VCaP (cell line): ENCODE measurements around the gene EDC3.

Experiments
- H3K27ac ChIP-seq: fragments of 450-650 bp; 2 replicates; pipeline ENCODE4 v1.5.1; 2017
- CTCF ChIP-seq: fragments of 450-650 bp; conservative IDR thresholded peaks from 2 replicates; pipeline ENCODE4 v1.5.1; 2017; ENCODE audit warnings: mild to moderate bottlenecking, moderate library complexity

The EDC3 gene

GRCh38 chr15:74656935-74657535 is 38.8 kb downstream of the EDC3 start:
- no peak for TF ChIP-seq CTCF
- peak overlapping the region; percentile 10; the same call in 1 of the 2 replicates for H3K27ac ChIP-seq

GRCh38 chr15:74655424-74655823 is 40.4 kb downstream of the EDC3 start:
- no peak for TF ChIP-seq CTCF

GRCh38 chr15:74653426-74654102 is 42.3 kb downstream of the EDC3 start:
- peak overlapping the region; percentile 76 for H3K27ac ChIP-seq
- TF ChIP-seq CTCF: no peak

More at GRCh38 chr15:74655424-74655823, 40.4 kb downstream of the EDC3 start:
- peak overlapping the region; percentile 76 for H3K27ac ChIP-seq

- H3K27ac ChIP-seq: peak overlapping the region; percentile 76
- TF ChIP-seq CTCF: no peak
These were observed 44.5 kb downstream of the EDC3 start for GRCh38 chr15:74651242-74651741.

- no peak for TF ChIP-seq CTCF
- H3K27ac ChIP-seq: peak overlapping the region; percentile 100; the same call in 1 of the 2 replicates
These were observed 47.6 kb downstream of the EDC3 start for GRCh38 chr15:74648051-74648842.

- peak overlapping the region; percentile 100 for H3K27ac ChIP-seq
- TF ChIP-seq CTCF: no peak
These were observed 49.3 kb downstream of the EDC3 start for GRCh38 chr15:74646480-74646879.

GRCh38 chr15:74643665-74644204 is 52.1 kb downstream of the EDC3 start:
- peak overlapping the region; percentile 100 for H3K27ac ChIP-seq
- no peak for TF ChIP-seq CTCF
